GM19099 (cell line): ENCODE measurements around the gene GOLGA6L22.
"Not testable (repeated sequence)": the region's sequence is repeated elsewhere in the genome, so short reads cannot be mapped to it uniquely, and the experiment has no call there.

Experiments used
- POLR2A ChIP-seq: IDR thresholded peaks from 3 replicates; pipeline ENCODE4 v1.6.1; 2011; ENCODE audit warnings: low read depth; ENCODE audit not compliant: insufficient read length; ENCODE audit errors: extremely low read depth

GOLGA6L22 gene, protein sequence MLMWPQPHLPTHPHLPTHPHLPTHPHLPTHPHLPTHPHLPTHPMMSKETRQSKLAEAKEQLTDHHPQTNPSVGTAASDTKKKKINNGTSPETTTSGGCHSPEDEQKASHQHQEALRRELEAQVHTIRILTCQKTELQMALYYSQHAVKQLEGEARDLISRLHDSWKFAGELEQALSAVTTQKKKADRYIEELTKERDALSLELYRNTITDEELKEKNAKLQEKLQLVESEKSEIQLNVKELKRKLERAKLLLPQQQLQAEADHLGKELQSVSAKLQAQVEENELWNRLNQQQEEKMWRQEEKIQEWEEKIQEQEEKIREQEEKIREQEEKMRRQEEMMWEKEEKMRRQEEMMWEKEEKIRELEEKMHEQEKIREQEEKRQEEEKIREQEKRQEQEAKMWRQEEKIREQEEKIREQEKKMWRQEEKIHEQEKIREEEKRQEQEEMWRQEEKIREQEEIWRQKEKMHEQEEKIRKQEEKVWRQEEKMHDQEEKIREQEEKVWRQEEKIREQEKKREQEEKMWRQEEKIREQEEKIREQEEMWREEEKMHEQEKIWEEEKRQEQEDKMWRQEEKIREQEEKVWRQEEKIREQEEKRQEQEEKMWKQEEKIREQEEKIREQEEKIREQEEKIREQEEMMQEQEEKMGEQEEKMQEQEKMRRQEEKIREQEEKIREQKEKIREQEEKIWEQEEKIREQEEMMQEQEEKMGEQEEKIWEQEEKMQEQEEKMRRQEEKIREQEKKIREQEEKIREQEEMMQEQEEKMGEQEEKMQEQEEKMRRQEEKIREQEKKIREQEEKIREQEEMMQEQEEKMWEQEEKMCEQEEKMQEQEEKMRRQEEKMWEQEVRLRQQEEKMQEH

DNA sequence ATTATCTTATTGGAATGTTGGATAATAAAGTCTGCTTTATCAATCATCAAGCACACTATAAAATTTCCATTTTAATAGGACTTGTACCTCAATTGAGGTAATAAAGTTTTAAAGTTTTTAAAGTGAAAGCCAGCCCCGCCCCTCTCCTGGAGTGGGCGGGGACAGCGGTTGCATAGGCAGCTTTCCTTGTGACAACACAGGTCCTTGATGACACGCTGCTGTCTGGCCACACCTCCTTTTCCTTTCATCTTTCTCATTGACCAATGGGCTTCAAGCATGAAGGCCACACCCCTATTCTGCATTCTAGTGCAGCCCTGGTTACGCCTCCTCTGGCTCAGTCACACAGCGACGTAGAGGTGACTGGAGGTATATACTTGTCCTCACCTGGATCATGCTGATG is at the start of gene GOLGA6L22:
TSS of gene GOLGA6L22 (plus strand) at position 301 of the 400 bp plus-strand sequence. CDS start at position 392, 91 bp downstream.
- not testable (repeated sequence) for TF ChIP-seq POLR2A
